NCI-H2196 treated with DMSO at 0.1 percent for 48 hours (cell line): ENCODE measurements around the gene ORM1.

Experiments used
- DNase-seq: peaks from one replicate; lab custom pipeline; 2025; ENCODE audit not compliant: unreplicated experiment; lab: John Stamatoyannopoulos, UW

ORM1 gene

GRCh38 chr9:114287001-114287762, 35.7 kb upstream of the ORM1 start:
- DNase-seq, result no peak

GRCh38 chr9:114287763-114288192, 35.1 kb upstream of the ORM1 start:
- no peak for DNase-seq

- DNase-seq, result no peak
Measured at GRCh38 chr9:114288193-114289091, 34.5 kb upstream of the ORM1 start.

- no peak for DNase-seq
Measured at GRCh38 chr9:114289106-114289505, 33.8 kb upstream of the ORM1 start.

DNA sequence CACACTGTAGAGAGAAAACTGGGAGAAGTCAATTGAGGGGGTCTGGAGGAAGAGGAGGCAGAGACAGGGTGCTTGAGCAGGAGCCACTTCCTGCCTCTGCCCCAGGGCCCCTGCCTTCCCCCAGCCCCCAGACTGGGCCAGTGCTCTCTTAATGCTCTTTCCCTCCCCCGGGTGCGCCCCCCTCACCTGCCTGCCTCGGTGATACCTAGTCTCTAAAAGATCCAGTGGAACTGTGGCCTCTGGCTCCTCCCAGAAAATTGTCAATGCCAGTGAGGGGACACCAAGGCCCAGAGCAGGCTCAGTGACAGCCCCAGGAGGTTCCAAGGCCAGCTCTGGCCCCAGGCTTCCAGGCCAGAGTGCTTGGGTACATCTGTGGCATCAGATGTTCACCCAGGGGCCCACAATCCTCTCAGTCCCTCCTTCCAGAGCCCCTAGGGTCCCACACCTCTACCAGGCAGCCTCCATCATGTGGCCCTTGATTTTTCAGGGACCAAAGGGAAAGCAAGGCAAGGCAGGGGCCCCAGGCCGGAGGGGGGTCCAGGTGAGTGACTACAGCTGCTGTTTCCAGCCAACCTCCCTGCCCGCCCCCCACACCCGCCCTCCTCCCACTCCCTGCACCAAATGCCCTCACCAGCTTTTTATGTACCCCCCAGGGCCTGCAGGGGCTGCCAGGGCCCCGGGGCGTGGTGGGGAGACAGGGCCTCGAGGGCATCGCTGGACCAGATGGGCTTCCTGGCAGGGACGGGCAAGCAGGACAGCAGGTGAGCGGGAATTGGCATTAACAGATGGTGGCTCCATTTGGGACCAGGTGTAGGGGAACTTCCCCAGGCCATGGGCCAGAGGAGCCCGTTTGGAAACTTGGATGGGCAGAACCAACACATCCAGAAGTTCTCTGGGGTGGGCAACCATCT, 33.1 kb upstream of the ORM1 start:
- DNase-seq, result no peak

DNA sequence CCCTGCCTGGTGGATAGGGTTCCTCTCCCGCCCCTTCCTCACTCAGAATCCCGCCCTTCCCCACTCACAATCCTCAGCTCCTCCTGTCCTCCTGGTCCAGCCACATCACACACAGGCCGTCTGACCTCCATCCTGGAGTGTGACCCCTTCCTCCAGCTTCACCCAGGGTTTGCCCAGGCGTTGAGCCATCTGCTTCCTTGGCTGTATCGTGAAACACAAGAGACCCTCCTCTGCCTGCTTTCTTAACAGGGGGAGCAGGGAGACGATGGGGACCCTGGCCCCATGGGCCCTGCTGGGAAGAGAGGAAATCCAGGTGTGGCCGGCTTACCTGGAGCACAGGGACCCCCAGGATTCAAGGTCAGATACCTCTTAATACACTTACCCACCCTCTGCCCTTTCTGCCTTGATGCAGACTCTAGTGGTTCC, 32.3 kb upstream of the ORM1 start:
- no peak for DNase-seq

DNA sequence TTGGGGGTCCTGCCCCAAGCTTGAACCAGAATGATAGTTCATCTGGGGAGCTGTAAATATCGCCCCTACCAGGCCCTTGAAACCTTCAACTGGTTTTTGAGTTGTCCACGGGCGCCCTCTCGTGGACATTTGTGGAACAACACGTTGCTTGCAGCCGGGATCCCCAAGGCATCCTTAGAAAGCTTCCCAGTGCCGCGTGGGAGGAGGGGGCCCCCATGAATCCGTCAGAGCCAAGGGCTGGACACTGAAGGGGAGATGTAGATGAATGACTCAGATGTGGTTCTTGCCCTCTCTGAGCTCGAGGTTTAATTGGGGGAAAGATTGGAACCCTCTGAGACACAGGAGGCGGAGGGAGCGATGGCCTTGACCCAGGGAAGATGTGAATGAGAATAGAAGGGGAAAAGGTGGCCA, 31.8 kb upstream of the ORM1 start:
- no peak for DNase-seq

GRCh38 chr9:114291886-114292590, 30.9 kb upstream of the ORM1 start:
- DNase-seq, result no peak

- DNase-seq, result no peak
Measured at GRCh38 chr9:114294664-114295063, 28.2 kb upstream of the ORM1 start.

- DNase-seq, result no peak
Measured at GRCh38 chr9:114296338-114296737, 26.6 kb upstream of the ORM1 start.

- no peak for DNase-seq
Measured at GRCh38 chr9:114299286-114300152, 23.4 kb upstream of the ORM1 start.

DNA sequence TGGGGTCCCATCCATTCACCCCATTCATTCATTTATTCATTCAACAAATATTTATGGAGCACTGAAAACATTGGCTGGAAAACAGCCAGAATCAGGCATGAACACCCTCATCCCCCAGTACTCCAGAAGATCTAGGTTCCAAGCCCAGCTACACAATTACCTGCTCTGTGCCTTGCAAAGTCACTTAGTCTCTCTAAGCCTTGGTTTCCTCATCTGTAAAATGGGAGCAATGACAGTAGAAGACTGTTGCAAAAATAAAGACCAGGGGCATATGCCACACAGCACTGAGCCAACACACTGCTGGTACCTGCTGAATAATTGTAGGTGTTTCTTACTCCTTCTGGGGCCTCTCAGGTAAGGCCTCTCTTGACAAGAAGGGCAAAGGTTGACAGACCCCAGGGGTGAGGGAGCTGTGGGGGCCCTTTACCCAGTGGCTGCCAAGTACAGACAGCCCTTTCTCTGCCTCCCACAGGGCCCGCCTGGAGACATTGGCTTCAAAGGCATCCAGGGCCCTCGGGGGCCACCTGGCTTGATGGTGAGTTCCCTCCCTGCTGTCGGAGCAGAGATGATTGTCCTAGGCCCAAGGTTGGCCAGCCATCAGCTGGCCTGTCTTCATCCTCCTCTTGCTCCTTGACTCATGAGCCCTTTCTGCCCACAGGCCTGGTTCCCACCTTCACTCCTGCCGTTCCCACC, 22.6 kb upstream of the ORM1 start:
- DNase-seq, result no peak

- DNase-seq, result no peak
Measured at GRCh38 chr9:114300846-114301797, 21.8 kb upstream of the ORM1 start.

- DNase-seq, result no peak
Measured at GRCh38 chr9:114301798-114302565, 20.9 kb upstream of the ORM1 start.

DNA sequence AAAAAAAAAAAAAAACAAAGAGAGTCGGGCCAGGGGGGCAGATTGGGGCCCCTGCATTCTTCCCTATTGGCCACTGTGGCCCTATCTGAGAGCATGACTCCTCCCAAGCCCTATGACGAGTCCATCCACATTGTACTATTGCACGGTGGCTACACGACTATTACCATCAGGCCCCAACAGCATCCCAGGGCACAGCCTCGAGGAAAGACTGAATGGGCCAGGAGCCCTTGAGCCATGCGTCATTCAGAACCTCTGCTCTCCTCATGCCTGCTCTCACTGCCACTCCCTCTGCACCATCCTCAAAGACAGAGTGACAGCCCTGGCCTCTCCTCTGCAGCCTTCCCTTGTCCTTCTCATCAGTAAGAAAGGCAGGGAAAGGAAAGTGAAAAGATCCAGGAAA, 20.2 kb upstream of the ORM1 start:
- DNase-seq, result no peak

- no peak for DNase-seq
Measured at GRCh38 chr9:114303571-114303970, 19.3 kb upstream of the ORM1 start.

DNA sequence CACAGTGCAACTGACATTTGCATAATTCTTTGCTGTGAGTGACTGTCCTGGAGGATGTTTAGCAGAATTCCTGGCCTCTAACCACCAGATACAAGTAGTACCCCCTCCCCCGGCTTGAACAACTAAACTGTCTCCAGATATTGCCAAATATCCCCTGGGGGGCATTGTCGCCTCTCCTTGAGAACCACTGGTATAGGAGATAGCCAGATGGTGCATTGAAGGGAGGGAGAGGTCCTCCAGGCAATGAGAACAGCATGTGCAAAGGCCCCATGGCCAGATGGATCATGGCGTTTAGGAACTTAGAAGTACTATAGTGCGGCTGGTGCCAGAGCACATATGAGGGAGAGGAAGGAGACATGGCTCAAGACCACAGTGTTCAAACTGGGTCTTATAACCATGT, 18.9 kb upstream of the ORM1 start:
- no peak for DNase-seq
